GM06990 (cell line): ENCODE data around the gene ELK4.
A peak's percentile ranks its signal among the peaks of the same experiment; 100 is the strongest.

Experiments
- DNase-seq: peaks from one replicate; pipeline ENCODE4 v3.0.0-alpha.2; 2011; ENCODE audit not compliant: insufficient read length; ENCODE audit errors: extremely low read depth
- H3K27me3 ChIP-seq: replicated peaks from 2 replicates; pipeline ENCODE4 v1.6.0; 2011; ENCODE audit warnings: low read length; ENCODE audit not compliant: control insufficient read depth, insufficient read depth
- H3K36me3 ChIP-seq: 2 replicates; pipeline ENCODE4 v1.5.1; 2011; ENCODE audit warnings: low read length; ENCODE audit not compliant: control insufficient read depth, insufficient read depth
- H3K4me3 ChIP-seq: replicated peaks from 2 replicates; pipeline ENCODE4 v1.5.1; 2011; ENCODE audit warnings: low read depth, mild to moderate bottlenecking, control low read depth, low read length
- TF ChIP-seq, protein P1 (sequence below): IDR thresholded peaks from 2 replicates; pipeline ENCODE4 v1.5.1; 2011; ENCODE audit warnings: low read length, control low read depth, mild to moderate bottlenecking, inconsistent platforms; ENCODE audit not compliant: insufficient read depth, poor library complexity, severe bottlenecking

The ELK4 gene

DNA sequence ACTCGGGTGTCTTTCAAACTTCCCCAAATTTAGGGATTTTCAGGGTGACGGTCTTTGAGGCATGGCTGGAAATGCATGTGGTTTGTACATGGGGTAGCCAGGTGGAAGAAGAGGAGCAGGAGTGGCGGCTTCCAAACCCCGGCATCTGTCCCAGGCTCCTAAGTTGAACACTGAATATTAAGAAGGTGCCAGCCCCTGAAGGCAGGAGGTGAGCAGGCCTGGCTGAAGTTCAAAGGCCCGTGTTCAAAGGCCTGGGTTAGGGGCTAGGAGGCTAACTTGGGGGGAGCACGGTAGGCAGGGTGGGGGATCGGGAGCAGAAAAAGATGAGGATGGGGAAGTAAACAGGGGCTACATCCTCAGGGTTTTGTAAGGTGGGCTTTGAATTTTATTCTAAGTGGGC, 42.8 kb downstream of the ELK4 start:
- Histone ChIP-seq H3K4me3 (no peak overlapping the region), H3K27me3 (no peaks in the 10 kb centered on the region), H3K36me3 (no peaks in the 10 kb centered on the region)
- DNase-seq: no peak
- TF ChIP-seq, protein P1, sequence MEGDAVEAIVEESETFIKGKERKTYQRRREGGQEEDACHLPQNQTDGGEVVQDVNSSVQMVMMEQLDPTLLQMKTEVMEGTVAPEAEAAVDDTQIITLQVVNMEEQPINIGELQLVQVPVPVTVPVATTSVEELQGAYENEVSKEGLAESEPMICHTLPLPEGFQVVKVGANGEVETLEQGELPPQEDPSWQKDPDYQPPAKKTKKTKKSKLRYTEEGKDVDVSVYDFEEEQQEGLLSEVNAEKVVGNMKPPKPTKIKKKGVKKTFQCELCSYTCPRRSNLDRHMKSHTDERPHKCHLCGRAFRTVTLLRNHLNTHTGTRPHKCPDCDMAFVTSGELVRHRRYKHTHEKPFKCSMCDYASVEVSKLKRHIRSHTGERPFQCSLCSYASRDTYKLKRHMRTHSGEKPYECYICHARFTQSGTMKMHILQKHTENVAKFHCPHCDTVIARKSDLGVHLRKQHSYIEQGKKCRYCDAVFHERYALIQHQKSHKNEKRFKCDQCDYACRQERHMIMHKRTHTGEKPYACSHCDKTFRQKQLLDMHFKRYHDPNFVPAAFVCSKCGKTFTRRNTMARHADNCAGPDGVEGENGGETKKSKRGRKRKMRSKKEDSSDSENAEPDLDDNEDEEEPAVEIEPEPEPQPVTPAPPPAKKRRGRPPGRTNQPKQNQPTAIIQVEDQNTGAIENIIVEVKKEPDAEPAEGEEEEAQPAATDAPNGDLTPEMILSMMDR: no peak

DNA sequence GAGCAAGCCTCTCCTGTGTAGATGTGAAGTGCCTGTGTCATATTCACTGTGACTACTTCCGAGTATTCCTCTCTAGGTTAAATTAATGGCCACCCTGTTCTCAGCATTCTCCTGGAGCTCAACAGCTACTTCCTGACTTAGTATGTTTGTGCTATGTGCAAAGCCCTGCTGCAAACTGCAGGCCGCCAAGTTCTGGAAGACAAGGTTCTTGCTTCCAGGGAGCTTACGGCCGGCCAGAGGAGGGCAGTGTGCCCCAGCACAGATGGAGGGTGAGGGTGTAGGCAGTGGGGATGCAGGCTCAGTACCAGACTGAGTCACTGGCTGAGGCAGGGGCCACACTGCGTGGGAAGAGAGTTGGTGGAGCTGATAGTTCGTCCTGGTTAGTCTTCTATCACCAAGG, 43.2 kb downstream of the ELK4 start:
- DNase-seq: no peak
- Histone ChIP-seq H3K4me3 (no peak overlapping the region), H3K36me3 (no peaks in the 10 kb centered on the region), H3K27me3 (no peaks in the 10 kb centered on the region)
- TF ChIP-seq, protein P1: peak; percentile 57

DNA sequence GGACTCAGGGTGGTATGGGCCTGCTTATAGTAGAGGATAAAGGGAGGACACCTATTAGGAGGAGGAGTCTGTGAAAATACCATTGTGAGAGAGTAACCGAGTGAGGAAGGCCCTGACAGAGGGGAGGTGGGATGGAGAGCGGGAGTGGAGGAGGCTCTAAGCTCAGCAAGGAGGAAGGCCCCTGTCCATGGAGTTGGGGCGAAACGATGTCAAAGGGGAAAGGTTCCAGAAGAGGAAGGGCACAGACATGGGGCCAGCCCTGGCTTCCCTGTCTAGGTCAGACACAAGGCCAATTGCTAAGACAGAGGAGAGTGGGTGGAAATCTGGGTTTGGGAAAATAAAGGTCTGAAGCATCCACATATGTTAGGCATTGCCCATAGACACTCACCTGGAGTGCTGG, 44.2 kb downstream of the ELK4 start:
- DNase-seq: no peak
- TF ChIP-seq, protein P1: no peak
- Histone ChIP-seq H3K27me3 (no peaks in the 10 kb centered on the region), H3K4me3 (no peak overlapping the region), H3K36me3 (no peaks in the 10 kb centered on the region)

DNA sequence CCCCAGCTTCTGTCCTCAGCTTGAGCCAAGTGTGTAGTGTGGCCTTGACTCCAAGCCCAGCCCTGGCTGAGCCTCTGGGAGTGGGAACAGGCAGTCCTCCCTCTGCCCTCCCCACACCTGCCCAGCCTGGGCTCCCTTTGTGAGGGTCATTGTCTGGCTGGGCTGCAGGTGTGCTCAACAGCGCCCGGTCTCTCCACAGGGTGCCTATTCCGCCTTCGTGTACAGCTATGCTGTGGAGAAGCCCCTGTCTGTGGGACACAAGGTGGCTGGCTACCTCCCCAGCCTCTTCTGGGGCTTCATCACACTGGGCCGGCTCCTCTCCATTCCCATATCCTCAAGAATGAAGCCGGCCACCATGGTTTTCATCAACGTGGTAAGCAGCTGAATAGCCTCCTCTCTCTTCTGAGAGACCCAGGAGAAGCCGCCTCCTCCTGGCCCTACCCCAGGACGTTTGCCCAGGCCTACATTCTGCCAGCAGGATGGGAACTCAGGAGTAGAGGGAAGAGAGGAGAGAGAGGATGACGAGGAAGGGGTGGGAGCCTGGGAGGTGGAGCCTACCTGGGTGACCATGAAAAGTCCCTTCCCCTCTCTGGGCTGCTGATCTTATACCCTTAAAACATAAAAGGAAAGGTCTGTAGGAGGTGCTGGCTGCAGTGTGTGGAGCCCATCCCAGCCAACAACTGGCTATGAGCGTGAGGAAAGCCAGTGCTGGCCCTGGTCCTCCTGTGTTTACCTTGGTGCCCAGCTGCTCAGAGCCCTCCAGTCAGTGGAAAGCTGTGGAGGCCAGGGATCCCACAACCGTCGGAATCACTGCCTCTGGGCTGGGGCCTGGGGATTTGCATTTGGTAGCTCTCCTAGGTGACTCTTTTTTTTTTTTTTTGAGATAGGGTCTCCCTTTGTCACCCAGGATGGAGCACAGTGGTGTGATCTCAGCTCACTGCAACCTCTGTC, 45.7 kb downstream of the ELK4 start:
- DNase-seq: no peak

DNA sequence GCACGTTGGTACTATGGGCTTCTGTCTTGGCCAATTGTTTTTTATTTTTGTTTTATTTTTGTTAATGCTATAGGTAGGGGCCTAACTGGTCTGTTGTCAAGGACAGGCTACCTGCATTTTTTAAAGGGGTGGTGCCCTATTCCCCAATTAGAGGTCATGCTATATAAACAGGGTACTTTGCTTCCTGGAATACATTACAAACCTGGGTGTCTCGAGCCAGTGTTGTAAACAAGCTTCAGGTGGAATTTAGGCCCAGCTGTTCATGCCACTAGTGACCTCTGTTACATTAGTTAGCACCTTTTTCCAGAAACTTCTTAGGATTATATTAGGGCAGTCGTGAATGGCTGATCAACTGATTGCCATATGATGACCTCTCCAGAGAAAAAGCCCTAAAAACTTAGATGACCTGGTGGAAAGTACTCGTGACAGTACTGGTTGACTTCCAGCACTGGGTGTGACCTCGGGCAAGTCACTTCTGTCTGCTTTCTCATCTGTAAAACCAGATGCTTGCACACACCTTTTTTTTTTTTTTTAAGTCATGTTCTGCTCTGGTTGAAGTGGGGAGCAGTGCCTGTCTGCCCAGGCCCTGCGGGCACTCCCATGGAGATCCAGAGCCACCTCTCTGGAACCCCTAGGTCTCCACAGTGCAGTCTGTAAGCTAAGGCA, 46.5 kb downstream of the ELK4 start:
- no peak for DNase-seq
- TF ChIP-seq, protein P1: no peak
- H3K36me3 ChIP-seq: no peaks in the 10 kb centered on the region
- H3K27me3 ChIP-seq: no peaks in the 10 kb centered on the region
- H3K4me3 ChIP-seq: no peak overlapping the region

More for the DNA sequence above, 45.7 kb downstream of the ELK4 start:
- no peaks in the 10 kb centered on the region for H3K36me3 ChIP-seq
- TF ChIP-seq, protein P1: no peak
- H3K27me3 ChIP-seq: no peaks in the 10 kb centered on the region
- H3K4me3 ChIP-seq: no peak overlapping the region
